Uterus (tissue), 2 donors: ENCODE measurements around the gene LGALS7B.

Source experiments
- POLR2A ChIP-seq, 2 donors: fragments of 450-650 bp; IDR thresholded peaks; one replicate each; pipeline ENCODE4 v1.6.1; 2016; ENCODE audit warnings: antibody characterized with exemption in 2 of 2, mild to moderate bottlenecking in 1 of 2, moderate library complexity in 1 of 2
- TF ChIP-seq, protein P1 (sequence below), 4 experiments: fragments of 200-600 bp in 2 of 4; fragments of 450-650 bp in 2 of 4; sonication (generic) in 2 of 4; IDR thresholded peaks; one replicate each; pipeline ENCODE4 v1.5.1; 2016 to 2019; ENCODE audit warnings: antibody characterized with exemption in 4 of 4, mild to moderate bottlenecking in 2 of 4, moderate library complexity in 1 of 4

- TF ChIP-seq, protein P1, sequence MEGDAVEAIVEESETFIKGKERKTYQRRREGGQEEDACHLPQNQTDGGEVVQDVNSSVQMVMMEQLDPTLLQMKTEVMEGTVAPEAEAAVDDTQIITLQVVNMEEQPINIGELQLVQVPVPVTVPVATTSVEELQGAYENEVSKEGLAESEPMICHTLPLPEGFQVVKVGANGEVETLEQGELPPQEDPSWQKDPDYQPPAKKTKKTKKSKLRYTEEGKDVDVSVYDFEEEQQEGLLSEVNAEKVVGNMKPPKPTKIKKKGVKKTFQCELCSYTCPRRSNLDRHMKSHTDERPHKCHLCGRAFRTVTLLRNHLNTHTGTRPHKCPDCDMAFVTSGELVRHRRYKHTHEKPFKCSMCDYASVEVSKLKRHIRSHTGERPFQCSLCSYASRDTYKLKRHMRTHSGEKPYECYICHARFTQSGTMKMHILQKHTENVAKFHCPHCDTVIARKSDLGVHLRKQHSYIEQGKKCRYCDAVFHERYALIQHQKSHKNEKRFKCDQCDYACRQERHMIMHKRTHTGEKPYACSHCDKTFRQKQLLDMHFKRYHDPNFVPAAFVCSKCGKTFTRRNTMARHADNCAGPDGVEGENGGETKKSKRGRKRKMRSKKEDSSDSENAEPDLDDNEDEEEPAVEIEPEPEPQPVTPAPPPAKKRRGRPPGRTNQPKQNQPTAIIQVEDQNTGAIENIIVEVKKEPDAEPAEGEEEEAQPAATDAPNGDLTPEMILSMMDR (IDR thresholded peaks at IDR 0.05): no peak
- TF ChIP-seq POLR2A (IDR thresholded peaks at IDR 0.05): no peak
These were observed 44.7 kb upstream of the LGALS7B start, which contains the start of gene CAPN12 for GRCh38 chr19:38744298-38744681.
